Erythroblast (primary cell): ENCODE data around the gene OR10K1.

Experiments used
- GATA1 ChIP-seq: IDR thresholded peaks from 2 replicates; pipeline ENCODE4 v1.6.1; 2011; ENCODE audit warnings: low read depth, mild to moderate bottlenecking, control low read depth, low read length, moderate library complexity
- POLR2A ChIP-seq: IDR thresholded peaks from 2 replicates; pipeline ENCODE4 v1.6.1; 2011; ENCODE audit warnings: mild to moderate bottlenecking, low read length

DNA sequence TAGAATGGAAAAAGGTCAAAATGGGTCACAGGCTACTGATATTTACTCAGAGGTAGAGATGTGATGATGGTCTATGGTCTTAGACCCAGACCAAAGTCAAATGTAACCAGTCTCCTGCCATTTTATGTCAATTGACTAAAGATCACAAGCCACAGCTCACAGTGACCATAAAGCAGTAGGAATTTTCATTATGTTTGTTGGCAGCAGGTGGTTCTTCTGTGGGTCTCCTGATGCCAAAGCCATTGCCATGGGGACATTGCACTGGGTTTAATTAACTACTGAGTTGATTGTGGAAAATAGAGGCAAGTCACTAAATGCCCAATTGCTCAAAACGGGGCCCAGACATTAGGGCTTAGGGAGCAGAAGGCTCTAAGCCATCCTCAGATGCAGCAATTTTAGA is 35.5 kb upstream of the OR10K1 start, which contains the start of gene OR10K2:
- TF ChIP-seq POLR2A (no peak), GATA1 (no peak)
